H54 (cell line): ENCODE results near the gene EIF4A3.
"Not testable (repeated sequence)": the region's sequence is repeated elsewhere in the genome, so short reads cannot be mapped to it uniquely, and the experiment has no call there.

Source experiments
- DNase-seq: peaks from one replicate; pipeline ENCODE4 v3.0.0; 2011; ENCODE audit warnings: low spot score, mixed read lengths; ENCODE audit not compliant: insufficient read length
- FAIRE-seq: peaks from 3 replicates; lab custom pipeline; 2011; peaks lifted over from hg19 to GRCh38; lab: Jason Lieb, UNC
- POLR2A ChIP-seq: IDR thresholded peaks from 2 replicates; pipeline ENCODE4 v1.6.1; 2011; ENCODE audit warnings: low read depth, mild to moderate bottlenecking, low read length

EIF4A3 gene

DNA sequence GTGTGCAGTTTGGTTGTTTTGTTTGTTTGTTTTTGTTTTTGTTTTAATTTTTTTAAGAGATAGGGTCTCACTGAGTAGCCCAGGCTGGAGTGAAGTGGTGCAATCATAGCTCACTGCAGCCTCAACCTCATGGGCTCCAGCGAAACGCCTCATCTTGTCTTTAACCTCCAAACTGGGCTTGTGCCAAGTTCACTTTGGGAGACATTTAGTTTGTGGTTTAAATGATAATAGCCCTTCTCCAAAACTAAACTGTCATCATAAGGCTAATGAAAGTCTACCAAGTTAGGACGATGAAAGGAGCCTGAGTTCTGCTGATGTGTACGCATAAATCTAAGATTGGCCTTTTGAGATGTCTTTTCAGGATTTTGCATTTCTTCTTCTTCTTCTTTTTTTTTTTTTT is 16.4 kb upstream of the EIF4A3 start:
- FAIRE-seq: no peak
- TF ChIP-seq POLR2A: no peak
- no peak for DNase-seq

DNA sequence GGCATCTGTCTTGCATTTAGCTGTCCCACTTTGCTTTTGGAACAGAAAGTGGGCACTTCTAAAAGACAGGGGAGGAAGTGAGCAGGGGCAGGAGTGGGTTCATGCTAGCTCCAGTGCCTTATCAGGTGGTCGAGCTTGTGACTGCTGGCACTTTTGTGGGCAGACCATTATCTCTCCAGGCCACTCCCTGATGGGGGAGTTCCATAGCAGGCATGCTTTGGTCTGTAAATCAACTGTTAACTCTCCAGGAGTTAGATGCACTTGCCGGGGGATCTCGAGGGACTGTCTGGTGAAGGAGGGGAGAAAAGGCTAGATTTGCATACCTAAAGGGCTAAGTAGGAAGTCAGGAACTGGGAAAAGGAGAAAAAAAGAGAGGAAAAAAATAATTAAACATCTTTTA is 13.6 kb upstream of the EIF4A3 start:
- no peak for TF ChIP-seq POLR2A
- FAIRE-seq: no peak
- DNase-seq: no peak

- DNase-seq (no peak), FAIRE-seq (no peak)
- TF ChIP-seq POLR2A: no peak
Observed at GRCh38 chr17:80158846-80159245, 11.9 kb upstream of the EIF4A3 start.

GRCh38 chr17:80155600-80155999 is 8.7 kb upstream of the EIF4A3 start:
- not testable (repeated sequence) for FAIRE-seq, DNase-seq

- FAIRE-seq: no peak
- DNase-seq: no peak
- TF ChIP-seq POLR2A: no peak
Observed at GRCh38 chr17:80154166-80154565, 7.2 kb upstream of the EIF4A3 start.

GRCh38 chr17:80153004-80153403 is 6.1 kb upstream of the EIF4A3 start:
- FAIRE-seq (no peak), DNase-seq (no peak)
- no peak for TF ChIP-seq POLR2A

DNA sequence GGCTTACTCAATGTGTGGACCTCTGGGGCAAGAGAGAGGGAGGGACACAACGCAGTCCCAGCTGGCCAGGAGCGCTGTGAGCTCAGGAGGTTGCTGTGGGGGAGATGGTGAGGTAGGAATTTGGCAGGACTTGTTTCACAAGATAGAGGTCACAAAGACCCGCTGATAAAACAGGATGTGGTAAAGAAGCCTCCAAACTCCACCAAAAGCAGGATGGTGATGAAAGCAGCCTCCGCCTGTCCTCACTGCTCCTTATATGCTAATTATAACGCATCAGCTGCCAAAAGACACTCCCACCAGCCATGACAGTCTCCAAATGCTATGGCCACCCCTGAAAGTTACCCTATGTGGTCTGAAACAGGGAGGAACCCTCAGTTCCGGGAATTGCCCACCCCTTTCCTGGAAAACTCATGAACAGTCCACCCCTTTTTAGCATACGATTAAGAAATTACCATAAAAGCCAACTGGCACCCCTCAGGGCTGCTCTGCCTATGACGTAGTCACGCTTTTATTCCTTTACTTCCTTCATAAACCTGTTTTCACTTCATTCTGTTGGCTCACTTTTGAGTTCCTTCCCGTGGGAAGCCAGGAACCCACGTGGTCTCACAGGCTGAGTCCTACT is 5.3 kb upstream of the EIF4A3 start:
- no peak for DNase-seq
- no peak for FAIRE-seq
- no peak for TF ChIP-seq POLR2A

DNA sequence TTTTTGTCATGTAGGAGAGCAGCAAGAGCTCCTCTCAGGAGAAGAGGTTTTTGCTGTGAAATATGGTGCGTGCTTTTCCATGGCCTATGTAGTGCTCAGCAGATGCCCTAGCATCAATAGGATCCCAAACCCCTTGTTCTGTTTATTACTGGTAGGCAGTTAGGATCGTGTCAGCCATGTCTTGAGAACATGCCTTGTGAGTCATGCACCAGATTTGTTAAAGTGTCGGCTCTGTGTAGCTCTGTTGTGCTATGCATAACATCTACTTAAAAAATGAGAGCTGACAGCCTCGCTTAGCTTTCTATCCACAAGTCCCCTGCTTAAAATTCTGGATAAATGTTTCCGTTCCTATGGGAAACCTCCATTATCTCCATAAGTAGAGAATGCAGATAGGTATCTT is 4.4 kb upstream of the EIF4A3 start:
- FAIRE-seq (no peak), DNase-seq (no peak)
- TF ChIP-seq POLR2A: no peak

DNA sequence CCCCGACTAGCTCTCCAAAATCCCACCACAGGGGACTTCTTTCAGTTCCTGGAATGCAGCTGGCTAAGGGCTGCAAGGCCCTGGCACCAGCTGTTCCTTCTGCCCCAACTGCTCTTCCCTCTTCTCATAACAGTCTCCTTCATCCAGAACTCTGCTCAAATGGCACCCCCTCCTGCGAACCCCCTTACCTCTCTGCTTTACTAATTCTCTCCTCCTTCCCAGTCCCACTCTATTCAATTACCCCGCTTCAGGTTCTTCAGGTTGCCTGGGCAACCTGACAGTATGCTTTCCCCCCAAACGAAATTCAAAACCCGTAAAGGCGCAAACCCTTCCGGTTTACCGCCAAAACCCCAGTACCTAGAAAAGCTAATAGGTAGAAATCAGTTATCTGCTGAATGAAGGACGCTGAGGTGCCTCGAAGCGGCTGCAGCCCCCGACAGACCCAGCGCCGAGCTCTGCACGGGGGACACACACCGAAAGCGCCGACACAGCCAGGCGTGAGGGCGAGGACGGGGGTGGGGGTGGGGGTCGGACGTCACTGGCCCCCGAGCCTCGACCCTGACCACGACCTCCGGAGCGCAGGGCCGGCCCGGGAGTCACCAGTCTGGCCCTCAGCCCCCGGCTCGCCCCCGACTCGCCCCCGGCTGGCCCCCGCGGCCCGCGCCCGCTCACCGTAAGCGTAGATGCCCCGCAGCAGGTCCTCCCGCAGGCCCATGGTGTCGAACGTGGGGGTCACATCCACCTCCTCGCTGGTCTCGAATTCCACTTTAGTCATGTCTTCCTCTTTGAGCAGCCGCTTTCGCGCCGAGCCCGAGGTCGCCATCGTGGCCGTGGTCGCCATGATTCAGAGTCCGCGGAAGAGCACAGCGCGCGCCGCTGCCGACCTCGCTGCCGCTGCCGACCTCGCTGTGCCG is 550 bp downstream of the EIF4A3 start:
- no peak for DNase-seq
- TF ChIP-seq POLR2A: peak; percentile 97; the same call in 1 of the 2 replicates
- FAIRE-seq: no peak

- FAIRE-seq: no peak
- TF ChIP-seq POLR2A: no peak
- DNase-seq: no peak
Observed at GRCh38 chr17:80145076-80146075, 1.6 kb downstream of the EIF4A3 start.

- no peak for DNase-seq
- no peak for TF ChIP-seq POLR2A
- no peak for FAIRE-seq
Observed at GRCh38 chr17:80142929-80143328, 4.0 kb downstream of the EIF4A3 start.

- no peak for DNase-seq
- no peak for FAIRE-seq
- TF ChIP-seq POLR2A: no peak
Observed at GRCh38 chr17:80141463-80142165, 5.3 kb downstream of the EIF4A3 start.

DNA sequence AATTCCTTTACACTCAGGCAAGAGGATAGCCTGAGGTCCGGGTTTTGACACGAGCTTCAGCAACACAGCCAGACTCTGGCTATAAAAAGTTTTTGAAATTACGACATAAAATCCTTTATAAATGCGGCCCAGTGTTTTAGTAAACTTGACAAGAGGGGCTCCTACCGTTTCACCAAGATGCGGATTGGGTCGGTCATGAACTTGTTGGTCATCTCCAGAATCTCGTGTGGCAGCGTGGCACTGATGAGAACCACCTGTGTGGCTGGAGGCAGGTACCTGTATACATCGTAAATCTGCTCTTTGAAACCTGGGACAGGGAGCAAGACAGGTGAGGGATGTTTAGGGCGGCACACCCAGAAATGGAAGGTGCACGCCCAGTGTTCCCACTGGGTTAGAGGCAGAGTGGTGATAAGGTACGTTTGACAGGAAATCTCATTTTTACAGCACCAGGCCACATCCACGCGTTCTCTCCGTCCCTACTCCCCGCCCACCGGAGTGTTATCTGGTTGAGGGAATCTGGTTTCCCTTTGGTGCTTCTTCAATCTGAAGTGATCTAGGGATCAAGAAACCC is 8.0 kb downstream of the EIF4A3 start:
- FAIRE-seq (no peak), DNase-seq (no peak)
- TF ChIP-seq POLR2A: no peak
